HepG2 (cell line): ENCODE results near the gene INPP5K. TPM values are rescaled to one million over a fixed set of nuclear protein-coding genes. Genes with fewer than 3 reads are reported as not detected.

Source experiments
- ATF5 ChIP-seq: sonication (generic); formaldehyde crosslinking; IDR thresholded peaks from 2 replicates; pipeline ENCODE4 v1.4.0; 2020; ENCODE audit warnings: mild to moderate bottlenecking, low read depth, missing genetic modification reagents
- CHD2 ChIP-seq: IDR thresholded peaks from 2 replicates; pipeline ENCODE4 v1.6.1; 2011; ENCODE audit warnings: low read depth, low read length, improper control_type of control experiment
- GMEB2 ChIP-seq: IDR thresholded peaks from 2 replicates; pipeline ENCODE4 v1.6.1; 2016; ENCODE audit warnings: missing biosample characterization, missing genetic modification reagents, low read depth
- MEIS2 ChIP-seq: sonication (generic); formaldehyde crosslinking; IDR thresholded peaks from 2 replicates; pipeline ENCODE4 v1.9.0; 2021; ENCODE audit warnings: mild to moderate bottlenecking, missing genetic modification reagents
- POGK ChIP-seq: sonication (generic); formaldehyde crosslinking; conservative IDR thresholded peaks from 2 replicates; pipeline ENCODE4 v1.8.0; 2022; ENCODE audit warnings: mild to moderate bottlenecking, moderate library complexity, missing genetic modification reagents
- SOX5 ChIP-seq: IDR thresholded peaks from 2 replicates; pipeline ENCODE4 v1.6.1; 2016; ENCODE audit warnings: borderline replicate concordance
- ZBTB40 ChIP-seq, 2 experiments: fragments of 450-650 bp in 1 of 2; sonication (generic) in 1 of 2; formaldehyde crosslinking in 1 of 2; IDR thresholded peaks; 2 replicates each; pipeline versions ENCODE4 v1.6.1 to v1.8.0; 2016 to 2022; ENCODE audit warnings: antibody characterized with exemption in 1 of 2, mild to moderate bottlenecking in 1 of 2, missing genetic modification reagents in 1 of 2
- ZNF24 ChIP-seq: fragments of 450-650 bp; IDR thresholded peaks from 2 replicates; pipeline ENCODE4 v1.6.1; 2017; ENCODE audit warnings: antibody characterized with exemption, mild to moderate bottlenecking
- ZNF263 ChIP-seq: sonication (generic); formaldehyde crosslinking; IDR thresholded peaks from 2 replicates; pipeline ENCODE4 v1.4.0; 2020; ENCODE audit warnings: missing genetic modification reagents
- ZNF292 ChIP-seq: sonication (generic); formaldehyde crosslinking; IDR thresholded peaks from 2 replicates; pipeline ENCODE4 v1.8.1; 2022; ENCODE audit warnings: mild to moderate bottlenecking, low read depth, missing genetic modification reagents, borderline replicate concordance
- ZNF788 ChIP-seq: sonication (generic); formaldehyde crosslinking; IDR thresholded peaks from 2 replicates; pipeline ENCODE4 v1.5.0; 2020; ENCODE audit warnings: mild to moderate bottlenecking, missing genetic modification reagents, borderline replicate concordance
- polyA plus RNA-seq, 8 experiments: library from polyadenylated mRNA; depleted of rRNA in 3 of 8; stranded (reverse) in 7 of 8; unstranded in 1 of 8; fragments of >200 nt; fragmentation: Illumina TruSeq in 4 of 8; extraction: Trizol in 4 of 8; gene quantifications; 2 replicates each; pipeline versions ENCODE4 v1.2.1 to v1.2.3, GENCODE V29; 2011 to 2016; ENCODE audit warnings: low read depth in 4 of 8, missing spikeins in 1 of 8, mixed read lengths in 1 of 8; ENCODE audit not compliant: insufficient read depth in 1 of 8
- total RNA-seq, 5 experiments: library from RNA; depleted of rRNA; stranded (reverse); fragments of >200 nt; fragmentation: Illumina TruSeq; extraction: Trizol; gene quantifications; 2 replicates each; pipeline ENCODE4 v1.2.3, GENCODE V29; 2016; ENCODE audit warnings: low read depth in 1 of 5

Gene INPP5K
- total and polyA plus RNA-seq, 2 of the 13 experiments (the other 11 are each of a cell fraction or from before 2014, with no cell fraction given) = 4.8 to 9.6 TPM

- TF ChIP-seq GMEB2 (CRISPR knock-in tag) = no peak
- no peak for TF ChIP-seq MEIS2
- TF ChIP-seq SOX5 (CRISPR knock-in tag) = peak; percentile 27; the same call in 1 of the 2 replicates
- peak; percentile 72 for TF ChIP-seq ZBTB40 (IDR thresholded peaks at IDR 0.05)
- peak; percentile 42; the same call in 1 of the 2 replicates for TF ChIP-seq ZBTB40 (CRISPR knock-in tag; IDR thresholded peaks at IDR 0.05)
- TF ChIP-seq ZNF788 = no peak
- TF ChIP-seq ZNF24 = no peak
- no peak for TF ChIP-seq ZNF292 (CRISPR knock-in tag)
- TF ChIP-seq ATF5 (CRISPR knock-in tag) = no peak
- no peak for TF ChIP-seq ZNF263
- peak; percentile 62; the same call in 1 of the 2 replicates for TF ChIP-seq CHD2
- TF ChIP-seq POGK = peak; percentile 66; the same call in 1 of the 2 replicates
Observed at GRCh38 chr17:1516388-1517161, at the start of gene INPP5K (continued).
